Nephron progenitor cell (in vitro differentiated cells): ENCODE results near the gene PKP4.

Experiments
- DNase-seq: peaks from one replicate; pipeline ENCODE4 v3.0.0; 2021
- H3K27ac Mint-ChIP-seq: 2 replicates; pipeline ENCODE4 v1.8.0; 2021; ENCODE audit warnings: mild to moderate bottlenecking, moderate library complexity, mixed read lengths
- H3K27me3 Mint-ChIP-seq: 2 replicates; pipeline ENCODE4 v1.8.0; 2021; ENCODE audit warnings: mild to moderate bottlenecking, low read depth, mixed read lengths; ENCODE audit not compliant: poor library complexity
- H3K36me3 Mint-ChIP-seq: 2 replicates; pipeline ENCODE4 v1.8.0; 2021; ENCODE audit warnings: low read depth, mixed read lengths
- H3K4me1 Mint-ChIP-seq: 2 replicates; pipeline ENCODE4 v1.8.0; 2021; ENCODE audit warnings: mixed read lengths
- H3K4me3 Mint-ChIP-seq: 2 replicates; pipeline ENCODE4 v1.8.0; 2021; ENCODE audit warnings: mild to moderate bottlenecking, moderate library complexity, mixed read lengths
- H3K9me3 Mint-ChIP-seq: 2 replicates; pipeline ENCODE4 v1.8.0; 2021; ENCODE audit warnings: mild to moderate bottlenecking, moderate library complexity, mixed read lengths
- TF ChIP-seq, protein P1 (sequence below): fragments of 200-600 bp; sonication (generic); IDR thresholded peaks from 2 replicates; pipeline ENCODE4 v1.5.0; 2021; ENCODE audit warnings: antibody characterized with exemption

PKP4 gene

DNA sequence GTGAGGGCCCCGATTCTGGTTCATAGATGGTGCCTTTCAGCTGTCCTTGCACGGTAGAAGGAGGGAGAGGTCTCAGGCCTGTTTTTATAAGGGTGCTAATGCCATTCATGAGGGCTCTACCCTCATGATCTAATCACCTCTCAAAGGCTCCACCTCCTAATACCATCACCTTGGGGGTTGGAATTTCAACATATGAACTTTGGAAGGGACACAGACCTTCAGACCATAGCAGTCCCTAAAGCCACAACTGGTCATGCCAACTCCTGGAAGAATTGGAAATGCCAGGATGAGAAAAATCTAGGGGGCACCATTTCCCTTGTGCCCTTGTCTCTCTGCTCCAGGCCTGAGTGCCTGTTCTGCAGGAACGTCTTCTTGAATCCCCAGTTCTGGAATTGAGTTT lies 213.5 kb downstream of the PKP4 start:
- Mint-ChIP-seq H3K4me1 (peaks cover 5% of the 10 kb centered on the region), H3K27me3 (no peaks in the 10 kb centered on the region), H3K27ac (peak overlapping the region; percentile 30), H3K4me3 (no peak overlapping the region), H3K9me3 (no peaks in the 10 kb centered on the region), H3K36me3 (peaks cover 69% of the 10 kb centered on the region)
- no peak for DNase-seq
- TF ChIP-seq, protein P1, sequence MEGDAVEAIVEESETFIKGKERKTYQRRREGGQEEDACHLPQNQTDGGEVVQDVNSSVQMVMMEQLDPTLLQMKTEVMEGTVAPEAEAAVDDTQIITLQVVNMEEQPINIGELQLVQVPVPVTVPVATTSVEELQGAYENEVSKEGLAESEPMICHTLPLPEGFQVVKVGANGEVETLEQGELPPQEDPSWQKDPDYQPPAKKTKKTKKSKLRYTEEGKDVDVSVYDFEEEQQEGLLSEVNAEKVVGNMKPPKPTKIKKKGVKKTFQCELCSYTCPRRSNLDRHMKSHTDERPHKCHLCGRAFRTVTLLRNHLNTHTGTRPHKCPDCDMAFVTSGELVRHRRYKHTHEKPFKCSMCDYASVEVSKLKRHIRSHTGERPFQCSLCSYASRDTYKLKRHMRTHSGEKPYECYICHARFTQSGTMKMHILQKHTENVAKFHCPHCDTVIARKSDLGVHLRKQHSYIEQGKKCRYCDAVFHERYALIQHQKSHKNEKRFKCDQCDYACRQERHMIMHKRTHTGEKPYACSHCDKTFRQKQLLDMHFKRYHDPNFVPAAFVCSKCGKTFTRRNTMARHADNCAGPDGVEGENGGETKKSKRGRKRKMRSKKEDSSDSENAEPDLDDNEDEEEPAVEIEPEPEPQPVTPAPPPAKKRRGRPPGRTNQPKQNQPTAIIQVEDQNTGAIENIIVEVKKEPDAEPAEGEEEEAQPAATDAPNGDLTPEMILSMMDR = no peak

- Mint-ChIP-seq H3K9me3 (no peaks in the 10 kb centered on the region), H3K27ac (peak overlapping the region; percentile 49), H3K4me1 (peaks cover 5% of the 10 kb centered on the region), H3K27me3 (no peaks in the 10 kb centered on the region), H3K4me3 (no peak overlapping the region), H3K36me3 (peaks cover 67% of the 10 kb centered on the region)
- DNase-seq = no peak
- TF ChIP-seq, protein P1 = no peak
Measured at GRCh38 chr2:158671360-158672245, 214.9 kb downstream of the PKP4 start.

DNA sequence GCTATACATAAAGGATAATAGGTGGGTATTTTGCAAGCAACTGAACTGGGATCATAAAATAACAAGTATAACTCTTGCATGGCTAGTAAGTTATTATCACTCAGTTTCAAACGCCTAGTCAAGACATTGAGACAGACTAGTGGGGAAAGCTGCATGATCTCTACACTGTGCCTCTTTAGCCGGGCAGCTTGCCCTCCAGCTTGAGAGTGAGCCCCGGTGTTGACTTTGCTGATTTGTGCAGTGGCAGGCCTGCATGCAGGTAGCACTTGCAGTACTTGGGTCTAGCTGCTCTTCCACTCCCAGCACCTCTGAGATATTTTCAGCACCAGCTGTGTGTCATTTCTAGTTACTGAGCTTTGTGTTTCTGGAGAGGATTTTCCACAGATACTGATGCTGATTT lies 219.5 kb downstream of the PKP4 start:
- Mint-ChIP-seq H3K36me3 (peaks cover 61% of the 10 kb centered on the region), H3K4me3 (no peak overlapping the region), H3K27ac (peak overlapping the region; percentile 27), H3K9me3 (no peaks in the 10 kb centered on the region), H3K27me3 (no peaks in the 10 kb centered on the region), H3K4me1 (no peaks in the 10 kb centered on the region)
- TF ChIP-seq, protein P1 = no peak
- no peak for DNase-seq

GRCh38 chr2:158676696-158677095 lies 219.9 kb downstream of the PKP4 start:
- no peaks in the 10 kb centered on the region for H3K9me3 Mint-ChIP-seq
- DNase-seq = no peak
- H3K27me3 Mint-ChIP-seq = no peaks in the 10 kb centered on the region
- H3K4me3 Mint-ChIP-seq = no peak overlapping the region
- TF ChIP-seq, protein P1 = no peak
- H3K4me1 Mint-ChIP-seq = no peaks in the 10 kb centered on the region
- peak overlapping the region; percentile 27 for H3K27ac Mint-ChIP-seq
- peaks cover 62% of the 10 kb centered on the region for H3K36me3 Mint-ChIP-seq

GRCh38 chr2:158677542-158677941 lies 220.8 kb downstream of the PKP4 start:
- no peak for DNase-seq
- H3K4me1 Mint-ChIP-seq = no peaks in the 10 kb centered on the region
- no peaks in the 10 kb centered on the region for H3K9me3 Mint-ChIP-seq
- TF ChIP-seq, protein P1 = no peak
- H3K27ac Mint-ChIP-seq = no peak overlapping the region
- peaks cover 62% of the 10 kb centered on the region for H3K36me3 Mint-ChIP-seq
- H3K27me3 Mint-ChIP-seq = no peaks in the 10 kb centered on the region
- no peak overlapping the region for H3K4me3 Mint-ChIP-seq

- Mint-ChIP-seq H3K27me3 (no peaks in the 10 kb centered on the region), H3K36me3 (peaks cover 40% of the 10 kb centered on the region), H3K9me3 (no peaks in the 10 kb centered on the region), H3K4me3 (no peak overlapping the region), H3K27ac (no peak overlapping the region), H3K4me1 (peaks cover 20% of the 10 kb centered on the region)
- DNase-seq = no peak
- TF ChIP-seq, protein P1 = no peak
Measured at GRCh38 chr2:158681816-158682215, 225.1 kb downstream of the PKP4 start.
